Stimulated activated CD8-positive, alpha-beta memory T cell treated with anti-CD3 and anti-CD28 coated beads, Interleukin-12 subunit alpha, Interleukin-12 subunit beta, amount 100 ng/mL, for 24 hours (primary cell): Measurements from ENCODE around the gene CBLC.
"Not testable (repeated sequence)": the region's sequence is repeated elsewhere in the genome, so short reads cannot be mapped to it uniquely, and the experiment has no call there.

Experiments
- DNase-seq: peaks from one replicate; pipeline ENCODE4 v3.0.0-alpha.2; 2020; ENCODE audit errors: extremely low read depth

CBLC gene

DNA sequence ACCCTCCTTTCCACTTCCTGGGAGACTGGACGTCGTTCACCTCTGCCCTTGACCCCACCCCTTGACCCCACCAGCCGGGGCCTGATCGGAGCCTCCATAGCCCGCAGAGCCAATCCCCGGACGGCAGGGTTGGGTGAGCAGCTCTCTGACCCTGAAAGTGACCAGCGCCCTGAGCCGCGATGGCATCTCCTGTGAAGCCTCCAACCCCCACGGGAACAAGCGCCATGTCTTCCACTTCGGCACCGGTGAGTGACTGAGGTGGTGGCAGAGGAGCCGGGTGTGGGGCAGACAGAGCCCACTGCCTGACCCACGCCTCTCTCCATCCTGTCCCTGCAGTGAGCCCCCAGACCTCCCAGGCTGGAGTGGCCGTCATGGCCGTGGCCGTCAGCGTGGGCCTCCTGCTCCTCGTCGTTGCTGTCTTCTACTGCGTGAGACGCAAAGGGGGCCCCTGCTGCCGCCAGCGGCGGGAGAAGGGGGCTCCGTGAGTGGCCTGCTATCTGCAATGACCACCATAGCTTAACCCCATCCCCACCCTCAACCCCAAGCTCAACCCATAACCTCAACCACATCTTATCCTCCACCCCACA is 41.6 kb downstream of the CBLC start:
- DNase-seq, result no peak

DNA sequence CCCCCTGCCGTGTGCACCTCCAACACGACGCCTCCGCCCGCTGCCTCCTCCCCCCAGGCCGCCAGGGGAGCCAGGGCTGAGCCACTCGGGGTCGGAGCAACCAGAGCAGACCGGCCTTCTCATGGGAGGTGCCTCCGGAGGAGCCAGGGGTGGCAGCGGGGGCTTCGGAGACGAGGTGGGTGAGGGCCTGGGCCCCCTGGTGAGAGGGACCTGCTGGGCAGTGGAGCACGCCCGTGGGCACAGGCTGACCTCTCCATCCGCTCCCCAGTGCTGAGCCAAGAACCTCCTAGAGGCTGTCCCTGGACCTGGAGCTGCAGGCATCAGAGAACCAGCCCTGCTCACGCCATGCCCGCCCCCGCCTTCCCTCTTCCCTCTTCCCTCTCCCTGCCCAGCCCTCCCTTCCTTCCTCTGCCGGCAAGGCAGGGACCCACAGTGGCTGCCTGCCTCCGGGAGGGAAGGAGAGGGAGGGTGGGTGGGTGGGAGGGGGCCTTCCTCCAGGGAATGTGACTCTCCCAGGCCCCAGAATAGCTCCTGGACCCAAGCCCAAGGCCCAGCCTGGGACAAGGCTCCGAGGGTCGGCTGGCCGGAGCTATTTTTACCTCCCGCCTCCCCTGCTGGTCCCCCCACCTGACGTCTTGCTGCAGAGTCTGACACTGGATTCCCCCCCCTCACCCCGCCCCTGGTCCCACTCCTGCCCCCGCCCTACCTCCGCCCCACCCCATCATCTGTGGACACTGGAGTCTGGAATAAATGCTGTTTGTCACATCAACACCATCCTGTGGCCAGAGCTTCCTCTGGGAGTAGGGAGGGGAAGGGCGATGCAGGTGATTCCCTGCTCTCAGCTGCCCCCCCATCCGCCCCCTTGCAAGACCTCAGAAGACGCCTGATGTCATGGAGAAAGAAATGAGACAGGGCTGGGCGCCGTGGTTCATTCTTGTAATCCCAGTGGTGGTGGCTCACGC is 43.2 kb downstream of the CBLC start:
- DNase-seq, result no peak

DNA sequence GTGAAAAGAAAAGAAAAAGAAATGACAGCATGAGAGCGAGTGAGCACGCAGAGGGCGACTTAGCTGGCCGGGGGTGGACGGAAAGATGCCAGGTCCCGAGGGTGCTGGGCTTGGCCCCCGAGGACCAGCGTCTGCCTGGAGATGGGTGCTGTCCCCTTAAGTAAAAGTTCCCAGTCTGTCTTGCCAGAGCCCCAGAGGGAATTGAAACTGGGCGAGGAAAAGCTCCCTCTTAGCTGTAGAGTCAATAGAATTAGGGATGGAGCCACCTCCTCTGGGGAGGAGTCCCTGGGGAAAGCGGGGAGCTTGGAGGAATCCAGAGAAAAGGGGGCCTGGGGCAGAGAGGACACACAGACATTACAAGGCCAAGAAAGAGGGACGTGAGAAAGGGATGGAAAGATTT is 44.5 kb downstream of the CBLC start:
- no peak for DNase-seq

DNA sequence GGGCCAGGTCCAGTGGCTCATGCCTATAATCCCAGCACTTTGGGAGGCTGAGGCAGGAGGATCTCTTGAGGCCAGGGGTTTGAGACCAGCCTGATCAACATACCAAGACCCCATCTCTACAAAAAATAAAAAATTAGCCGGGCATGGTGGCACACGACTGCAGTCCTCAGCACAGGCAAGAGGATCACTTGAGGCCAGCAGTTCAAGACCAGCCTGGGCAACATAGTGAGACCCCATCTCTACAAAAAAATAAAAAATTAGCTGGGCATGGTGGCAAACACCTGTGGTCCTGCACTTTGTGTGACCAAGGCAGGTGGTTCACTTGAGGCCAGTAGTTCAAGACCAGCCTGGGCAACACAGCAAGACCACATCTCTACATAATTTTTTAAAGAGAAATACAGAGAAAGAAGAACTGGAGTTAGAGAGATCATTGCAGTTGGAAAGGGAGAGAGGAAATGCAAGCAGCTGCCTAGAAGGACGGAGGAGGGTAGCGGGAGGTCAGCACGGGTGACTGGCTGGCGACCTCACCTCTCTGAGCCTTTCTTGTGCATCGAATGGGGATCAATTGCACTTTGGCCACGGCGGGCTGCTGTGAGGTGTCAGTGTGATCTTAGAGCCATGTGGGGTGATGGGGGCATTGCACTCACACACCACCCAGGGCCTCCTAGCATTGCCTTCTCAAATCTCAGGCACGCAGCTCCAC is 45.1 kb downstream of the CBLC start:
- DNase-seq, result no peak

DNA sequence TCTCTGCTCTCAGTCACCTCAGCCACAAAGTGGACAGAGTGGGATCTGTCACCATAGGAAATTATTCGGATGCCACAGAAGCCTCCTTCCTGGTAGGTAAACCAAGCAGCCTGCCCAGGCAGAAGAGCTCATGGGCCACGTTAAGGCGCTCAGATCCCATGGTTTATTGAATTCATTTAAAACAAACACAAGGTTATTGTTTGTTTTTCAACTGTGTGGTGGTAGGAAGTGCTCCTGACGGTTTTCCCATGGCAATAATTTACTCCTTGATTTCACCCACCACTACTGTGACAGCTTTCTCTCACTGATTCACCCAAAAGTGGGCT is 45.6 kb downstream of the CBLC start:
- DNase-seq, result no peak

DNA sequence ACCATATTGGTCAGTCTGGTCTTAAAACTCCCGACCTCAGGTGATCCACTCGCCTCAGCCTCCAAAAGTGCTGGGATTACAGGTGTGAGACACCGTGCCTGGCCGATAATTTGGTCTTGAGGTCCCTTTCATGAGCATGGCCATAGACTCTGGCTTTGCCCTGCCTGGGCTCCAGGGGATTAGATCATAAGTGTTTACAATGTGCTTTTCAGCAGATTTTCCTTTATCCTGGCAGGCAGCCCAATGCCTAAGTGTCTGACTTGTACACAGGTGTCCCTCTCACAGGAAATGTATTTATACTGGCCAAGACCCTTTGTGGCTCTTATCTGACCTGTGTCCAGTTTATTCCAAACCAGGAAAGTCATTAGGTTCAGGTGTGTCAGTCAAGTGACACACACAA is 47.1 kb downstream of the CBLC start:
- DNase-seq, result no peak

DNA sequence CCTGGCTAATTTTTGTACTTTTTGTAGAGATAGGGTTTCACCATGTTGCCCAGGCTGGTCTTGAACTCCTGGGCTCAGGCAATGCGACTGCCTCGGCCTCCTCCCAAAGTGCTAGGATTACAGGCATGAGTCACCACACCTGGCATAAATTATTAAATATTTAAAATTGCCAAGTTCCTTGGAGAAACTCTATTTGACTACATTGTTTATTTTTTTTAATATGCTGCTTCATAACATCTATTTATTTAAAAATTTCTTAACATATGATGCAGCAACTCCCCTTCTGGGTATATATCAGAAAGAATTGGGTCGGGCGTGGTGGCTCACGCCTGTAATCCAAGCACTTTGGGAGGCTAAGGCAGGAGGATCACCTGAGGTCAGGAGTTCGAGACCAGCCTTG is 55.2 kb downstream of the CBLC start:
- DNase-seq, result not testable (repeated sequence)

DNA sequence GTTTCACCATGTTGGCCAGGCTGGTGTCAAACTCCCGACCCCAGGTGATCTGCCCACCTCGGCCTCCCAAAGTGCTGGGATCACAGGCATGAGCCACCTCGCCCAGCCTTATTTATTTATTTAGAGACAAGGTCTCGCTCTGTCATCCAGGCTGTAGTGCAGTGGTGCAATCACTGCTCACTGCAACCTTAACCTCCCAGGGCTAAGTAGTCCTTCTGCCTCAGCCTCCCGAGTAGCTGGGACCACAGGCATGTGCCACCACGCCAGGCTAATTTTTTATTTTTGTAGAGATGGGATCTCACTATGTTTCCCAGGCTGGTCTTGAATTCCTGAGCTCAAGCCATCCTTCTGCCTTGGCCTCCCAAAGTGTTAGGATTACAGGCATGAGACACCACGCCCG is 56.7 kb downstream of the CBLC start:
- DNase-seq, result not testable (repeated sequence)

DNA sequence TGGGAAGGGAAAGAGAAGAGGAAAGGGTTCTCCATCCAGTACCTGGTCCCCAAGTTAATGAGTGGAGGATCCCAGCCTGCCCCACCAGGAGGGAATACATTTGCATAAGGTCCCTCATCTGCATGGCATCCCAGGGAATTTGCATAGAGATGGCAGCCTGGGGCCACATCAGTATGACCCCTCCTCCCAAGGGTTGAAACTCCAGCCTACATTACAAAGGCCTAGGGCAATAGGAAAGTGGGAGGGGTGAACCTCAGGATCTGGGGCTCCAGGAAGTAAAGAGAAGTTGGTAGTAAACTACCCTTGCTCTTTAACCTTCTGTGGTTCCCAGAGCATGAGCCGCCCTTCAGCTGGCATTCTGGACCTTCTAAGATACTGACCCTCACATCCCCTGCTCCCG is 61.6 kb downstream of the CBLC start:
- no peak for DNase-seq

DNA sequence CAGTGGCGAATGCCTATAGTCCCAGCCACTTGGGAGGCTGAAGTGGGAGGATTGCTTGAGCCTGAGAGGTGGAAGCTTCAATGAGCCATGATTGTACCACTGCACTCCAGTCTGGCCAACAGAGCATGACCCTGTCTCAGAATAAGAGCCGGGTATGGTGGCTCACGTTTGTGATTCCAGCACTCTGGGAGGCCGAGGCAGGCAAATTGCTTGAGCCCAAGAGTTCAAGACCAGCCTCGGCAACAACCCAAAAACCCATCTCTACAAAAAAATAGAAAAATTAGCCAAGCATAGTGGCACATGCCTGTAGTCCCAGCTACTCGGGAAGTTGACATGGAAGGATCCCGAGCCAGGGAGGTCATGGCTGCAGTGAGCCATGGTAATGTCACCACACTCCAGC is 63.1 kb downstream of the CBLC start:
- no peak for DNase-seq

DNA sequence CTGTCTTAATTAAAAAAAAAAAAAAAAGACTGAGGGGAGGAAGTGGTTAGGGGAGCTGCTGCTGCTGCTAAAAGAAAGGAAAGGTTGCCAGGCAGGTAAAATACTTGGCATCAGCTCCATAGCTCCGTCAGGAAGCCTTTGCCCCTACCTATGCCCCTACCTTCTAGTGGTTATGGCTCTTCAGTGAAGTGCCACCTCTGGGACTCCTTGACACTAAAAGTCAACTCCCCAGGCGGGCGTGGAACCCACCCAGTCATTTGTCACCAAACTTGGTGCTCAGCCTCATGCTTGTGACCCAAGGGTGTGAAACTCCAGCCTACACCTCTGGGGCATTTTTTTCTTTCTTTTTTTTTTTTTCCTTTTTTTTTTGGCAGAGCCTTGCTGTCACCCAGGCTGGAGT is 63.5 kb downstream of the CBLC start:
- DNase-seq, result no peak

DNA sequence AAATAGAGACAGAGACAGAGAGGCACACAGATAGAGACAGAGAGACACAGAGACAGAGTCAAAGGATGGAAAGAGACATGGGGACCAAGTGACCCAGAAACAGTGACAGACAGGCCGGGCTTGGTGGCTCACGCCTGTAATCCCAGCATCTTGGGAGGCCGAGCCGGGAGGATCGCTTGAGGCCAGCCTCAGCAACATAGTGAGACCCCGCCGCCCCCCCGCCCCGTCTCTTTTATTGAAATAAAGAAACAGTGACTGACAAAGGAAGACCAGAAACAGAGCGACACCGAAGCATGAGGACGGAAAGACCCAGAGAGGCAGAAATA is 67.6 kb downstream of the CBLC start:
- no peak for DNase-seq

DNA sequence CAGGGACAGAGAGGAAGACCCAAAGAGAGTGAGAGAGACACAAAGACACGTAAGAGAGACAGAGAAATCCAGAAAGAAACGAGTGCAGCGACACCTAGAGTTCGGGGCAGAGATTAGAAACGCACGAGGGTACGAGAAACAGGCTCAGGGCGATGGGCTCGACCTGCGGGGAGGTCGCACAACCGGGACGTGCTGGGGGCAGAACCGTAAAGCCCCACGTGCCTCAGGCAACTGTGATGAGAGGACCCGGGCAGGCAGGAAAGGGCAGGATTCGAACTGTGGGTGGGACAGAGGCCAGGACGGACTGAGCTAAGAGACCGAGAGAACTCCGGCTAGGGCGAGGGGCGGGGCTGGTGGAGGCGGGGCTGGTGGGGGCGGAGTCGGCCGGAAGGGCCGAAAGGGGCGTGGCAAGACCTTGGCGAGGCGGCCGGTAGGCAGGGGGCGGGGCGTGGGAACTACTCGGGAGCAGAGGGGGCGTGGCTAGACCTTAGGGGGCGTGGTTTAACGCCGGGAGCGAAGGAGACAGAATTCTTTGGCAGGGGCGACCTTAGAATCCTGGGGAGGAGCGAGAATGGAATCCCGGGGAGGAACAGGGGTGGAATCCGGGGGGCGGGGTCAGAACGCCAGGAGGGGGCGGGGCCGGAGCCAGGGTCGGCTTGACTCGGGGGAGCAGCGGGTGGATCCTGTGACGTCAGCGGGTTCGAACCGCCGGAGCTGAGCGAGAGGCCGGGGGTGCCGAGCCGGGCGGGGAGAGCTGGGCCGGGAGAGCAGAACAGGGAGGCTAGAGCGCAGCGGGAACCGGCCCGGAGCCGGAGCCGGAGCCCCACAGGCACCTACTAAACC is 68.1 kb downstream of the CBLC start, which contains the start of gene NECTIN2:
NECTIN2 (plus strand) TSS at position 686 of the 843 bp plus-strand sequence. CDS start 229 bp downstream, outside the sequence.
- peak; percentile 65 for DNase-seq

DNA sequence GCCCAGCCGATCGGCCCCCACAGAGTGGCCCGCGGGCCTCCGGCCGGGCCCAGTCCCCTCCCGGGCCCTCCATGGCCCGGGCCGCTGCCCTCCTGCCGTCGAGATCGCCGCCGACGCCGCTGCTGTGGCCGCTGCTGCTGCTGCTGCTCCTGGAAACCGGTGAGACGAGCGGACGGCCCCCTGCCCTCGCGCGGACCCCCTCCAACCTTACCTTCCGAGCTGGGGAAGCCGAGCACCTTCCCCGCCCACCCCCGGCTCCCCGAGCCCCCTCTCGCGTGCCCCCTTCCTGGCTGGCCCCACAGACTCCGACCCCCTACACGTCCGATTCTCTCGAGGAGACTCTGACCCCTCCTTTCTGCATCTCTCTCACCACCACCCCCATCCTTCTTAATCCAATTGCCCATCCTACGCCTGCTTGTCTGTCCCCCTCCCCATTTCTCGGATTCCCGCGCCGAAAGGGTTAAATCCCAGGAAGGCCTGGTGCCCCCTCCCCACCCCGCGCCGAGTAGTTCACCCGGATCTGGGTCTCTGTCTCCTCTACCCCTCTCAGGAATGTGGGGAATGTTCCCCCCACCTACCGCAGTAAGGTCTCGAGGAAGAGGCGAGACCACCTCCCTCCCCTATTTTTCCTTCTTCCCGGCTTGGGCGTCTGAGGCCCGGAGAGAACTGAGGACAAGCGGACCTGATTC is 68.9 kb downstream of the CBLC start:
- no peak for DNase-seq

DNA sequence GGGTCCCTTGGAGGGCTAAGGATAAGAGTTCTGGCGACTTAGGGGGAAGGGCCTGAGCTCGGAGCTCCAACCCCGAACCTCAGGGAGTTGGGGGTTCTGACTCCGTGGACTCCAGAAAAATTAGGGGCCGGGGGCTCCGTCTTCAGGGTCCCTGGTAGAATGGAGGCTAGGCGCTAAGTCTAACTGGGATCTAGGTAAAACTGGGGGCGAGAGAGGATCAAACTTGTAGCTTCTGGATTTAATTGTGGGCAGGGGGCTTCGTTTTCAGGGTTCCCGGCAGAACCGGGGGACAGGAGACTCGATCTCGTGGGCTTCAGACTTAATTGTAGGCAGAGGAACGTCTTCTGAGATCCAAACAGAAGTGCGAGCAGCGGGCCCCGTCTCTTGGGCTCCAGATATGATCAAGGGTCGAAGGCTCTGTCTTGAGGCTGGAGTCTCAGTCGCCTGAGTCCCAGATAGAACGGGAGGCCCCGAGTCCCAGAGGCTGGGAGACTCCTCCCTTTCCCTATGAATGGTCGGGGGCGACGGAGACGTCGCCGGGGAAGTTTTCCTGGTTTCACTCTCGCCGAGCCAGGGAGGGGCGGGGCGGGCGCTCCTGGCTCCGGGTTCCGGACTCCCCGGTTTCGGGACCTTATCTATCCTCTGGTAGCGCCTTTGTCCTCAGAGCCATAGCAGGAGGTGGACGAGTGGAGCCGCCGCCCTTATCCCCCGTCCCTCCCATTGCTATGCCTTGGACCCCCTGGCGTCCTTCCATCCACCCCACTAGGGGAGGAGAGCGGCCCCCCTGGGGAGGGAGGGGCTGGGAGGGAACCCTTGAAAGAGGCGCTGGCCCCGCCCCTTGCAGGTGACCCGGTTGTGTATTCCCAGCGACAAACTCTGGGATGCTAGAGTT is 69.7 kb downstream of the CBLC start:
- no peak for DNase-seq

DNA sequence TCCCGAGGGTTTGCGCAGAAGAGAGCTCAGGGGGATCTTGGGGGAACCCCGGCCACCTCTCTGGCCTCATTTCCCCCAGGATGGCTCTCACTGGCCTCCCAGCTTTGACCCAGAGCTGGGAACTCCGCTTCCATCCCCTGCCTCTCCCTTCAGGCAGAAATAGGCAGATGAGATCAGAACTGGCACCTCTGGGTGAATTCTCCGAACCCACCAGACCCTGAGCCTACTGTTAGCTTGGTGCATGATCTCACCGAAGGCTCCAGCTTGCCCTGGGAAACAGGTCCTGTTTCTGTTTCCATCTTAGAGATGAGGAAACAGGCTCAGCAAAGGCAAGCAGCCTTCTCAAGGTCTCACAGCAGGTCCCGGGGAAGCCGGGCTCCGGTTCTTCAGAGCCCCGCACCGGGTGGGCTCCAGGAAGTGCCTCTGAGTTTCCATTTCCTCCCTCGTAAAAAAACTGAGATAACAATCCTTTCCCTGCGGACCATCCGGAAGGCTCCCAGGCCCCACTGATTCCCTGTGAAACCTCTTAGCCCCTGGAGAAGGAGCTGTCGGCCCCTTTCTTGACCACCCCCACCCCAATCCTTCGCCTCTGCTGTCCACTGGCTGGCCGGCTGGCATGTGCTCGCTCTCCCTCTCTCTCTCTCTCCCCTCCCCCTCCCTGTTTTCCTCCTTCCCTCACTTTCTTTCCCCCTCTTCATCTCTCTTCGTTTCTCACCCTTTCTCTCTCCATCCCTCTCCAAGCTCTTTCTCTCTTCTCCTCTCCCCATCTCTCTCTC is 70.5 kb downstream of the CBLC start:
- DNase-seq, result no peak

DNA sequence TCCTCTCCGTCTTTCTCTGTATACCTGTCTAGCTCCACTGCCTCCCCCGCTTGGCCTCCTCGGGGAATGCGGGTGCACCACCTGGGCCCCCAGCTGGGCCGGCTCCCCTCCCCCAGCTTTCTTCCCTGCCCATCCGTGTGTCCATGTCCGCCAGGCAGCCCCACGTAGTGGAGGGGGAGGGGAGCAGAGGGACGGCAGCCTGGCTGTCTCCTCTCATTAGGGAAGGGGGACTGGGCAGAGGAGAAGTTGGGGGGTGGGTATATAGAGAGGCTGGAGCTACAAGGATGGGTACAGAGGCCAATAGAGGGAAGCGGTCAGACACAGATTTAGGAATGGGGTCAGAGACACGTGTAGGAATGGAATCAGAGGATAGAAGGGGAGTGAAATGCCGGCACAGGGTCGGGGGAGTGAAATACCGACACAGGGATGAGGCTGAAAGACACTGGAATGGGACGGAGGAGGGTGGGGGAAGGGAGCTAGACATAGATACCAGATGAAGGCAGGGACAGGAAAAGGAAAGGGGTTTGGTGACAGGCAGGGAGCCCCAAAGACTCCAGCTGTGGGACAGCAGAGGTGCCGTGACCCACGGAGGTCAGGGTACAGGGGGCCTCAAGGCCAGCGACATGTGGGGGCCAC is 71.2 kb downstream of the CBLC start:
- no peak for DNase-seq
